ENCODE data around the gene SEL1L. TPM values are rescaled to one million over a fixed set of nuclear protein-coding genes. Genes with fewer than 3 reads are reported as not detected.

SEL1L gene
- total and polyA plus RNA-seq, 4 donors = 13.2 to 101 (median 49.2) TPM

DNA sequence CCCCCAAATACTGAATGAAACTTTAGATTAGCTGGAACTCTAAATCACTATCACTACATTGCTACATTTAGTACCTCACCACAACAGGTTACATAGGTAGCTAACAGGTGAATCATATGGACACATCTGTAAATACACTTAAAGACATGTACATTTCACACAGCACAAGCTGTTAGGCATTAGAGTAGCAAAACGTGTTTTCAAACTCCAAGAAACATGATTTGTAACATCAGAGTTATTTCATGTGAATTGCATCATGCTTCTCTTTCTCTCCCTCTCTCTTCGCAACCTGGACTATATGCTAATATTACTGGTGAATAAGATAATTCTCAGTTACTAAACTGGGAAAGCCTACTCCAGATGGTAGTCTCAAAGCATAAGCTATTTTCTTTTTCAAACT lies 4.3 kb downstream of the SEL1L start:
- Histone ChIP-seq H3K4me1 (ENCODE audit: control insufficient read depth in 5 of 5, insufficient read depth in 5 of 5, low read length in 5 of 5) (peaks cover 0 to 22% (median 4%) of the 10 kb centered on the region in 5 donors), H3K9ac (ENCODE audit: insufficient read depth in 1 of 2, low read length in 2 of 2) (no peak overlapping the region), H3K27ac (ENCODE audit: low read depth in 1 of 2, low read length in 1 of 2) (no peak overlapping the region), H3K4me3 (no peak overlapping the region), H3K36me3 (ENCODE audit: control insufficient read depth in 4 of 4, insufficient read depth in 4 of 4, low read length in 4 of 4) (peaks cover 3 to 14% (median 7%) of the 10 kb centered on the region in 4 donors), H3K27me3 (ENCODE audit: control insufficient read depth in 3 of 3, insufficient read depth in 3 of 3, low read length in 2 of 3) (no peaks in the 10 kb centered on the region), H3K9me3 (ENCODE audit: control insufficient read depth in 4 of 4, insufficient read depth in 3 of 4, low read length in 3 of 4) (no peaks in the 10 kb centered on the region)
- TF ChIP-seq, protein P1, sequence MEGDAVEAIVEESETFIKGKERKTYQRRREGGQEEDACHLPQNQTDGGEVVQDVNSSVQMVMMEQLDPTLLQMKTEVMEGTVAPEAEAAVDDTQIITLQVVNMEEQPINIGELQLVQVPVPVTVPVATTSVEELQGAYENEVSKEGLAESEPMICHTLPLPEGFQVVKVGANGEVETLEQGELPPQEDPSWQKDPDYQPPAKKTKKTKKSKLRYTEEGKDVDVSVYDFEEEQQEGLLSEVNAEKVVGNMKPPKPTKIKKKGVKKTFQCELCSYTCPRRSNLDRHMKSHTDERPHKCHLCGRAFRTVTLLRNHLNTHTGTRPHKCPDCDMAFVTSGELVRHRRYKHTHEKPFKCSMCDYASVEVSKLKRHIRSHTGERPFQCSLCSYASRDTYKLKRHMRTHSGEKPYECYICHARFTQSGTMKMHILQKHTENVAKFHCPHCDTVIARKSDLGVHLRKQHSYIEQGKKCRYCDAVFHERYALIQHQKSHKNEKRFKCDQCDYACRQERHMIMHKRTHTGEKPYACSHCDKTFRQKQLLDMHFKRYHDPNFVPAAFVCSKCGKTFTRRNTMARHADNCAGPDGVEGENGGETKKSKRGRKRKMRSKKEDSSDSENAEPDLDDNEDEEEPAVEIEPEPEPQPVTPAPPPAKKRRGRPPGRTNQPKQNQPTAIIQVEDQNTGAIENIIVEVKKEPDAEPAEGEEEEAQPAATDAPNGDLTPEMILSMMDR (IDR thresholded peaks at IDR 0.05; ENCODE audit: control extremely low read depth, extremely low read depth) = no peak
- 30 to 44% methylated on average over 2 of the region's 2 CpGs for WGBS, 2 donors
- no peak for DNase-seq
- no peak for ATAC-seq (ENCODE audit: insufficient read depth, low FRiP score)

DNA sequence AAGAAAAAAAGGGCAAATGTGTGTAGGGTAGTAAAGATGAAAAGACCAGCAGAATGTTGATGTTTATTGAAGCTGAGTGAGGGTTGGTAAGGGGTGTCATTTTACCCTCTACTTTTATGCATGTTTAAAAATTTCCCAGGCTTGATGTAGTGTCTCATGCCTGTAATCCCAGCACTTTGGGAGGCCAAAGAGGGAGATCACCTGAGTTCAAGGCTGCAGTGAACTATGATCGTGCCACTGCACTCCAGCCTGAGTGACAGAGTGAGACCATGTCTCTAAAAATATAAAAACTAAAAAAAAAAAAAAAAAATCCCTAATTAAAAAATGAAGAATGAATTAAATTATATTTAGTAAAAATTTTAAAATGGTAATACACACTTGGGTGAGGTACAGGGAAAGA lies 8.5 kb downstream of the SEL1L start:
- Histone ChIP-seq H3K27me3 (ENCODE audit: control insufficient read depth in 3 of 3, insufficient read depth in 3 of 3, low read length in 2 of 3) (no peaks in the 10 kb centered on the region), H3K4me3 (no peak overlapping the region), H3K9me3 (ENCODE audit: control insufficient read depth in 4 of 4, insufficient read depth in 3 of 4, low read length in 3 of 4) (no peaks in the 10 kb centered on the region), H3K27ac (ENCODE audit: low read depth in 1 of 2, low read length in 1 of 2) (no peak overlapping the region), H3K9ac (ENCODE audit: insufficient read depth in 1 of 2, low read length in 2 of 2) (no peak overlapping the region), H3K4me1 (ENCODE audit: control insufficient read depth in 5 of 5, insufficient read depth in 5 of 5, low read length in 5 of 5) (peaks cover 0 to 9% (median 0%) of the 10 kb centered on the region in 5 donors), H3K36me3 (ENCODE audit: control insufficient read depth in 4 of 4, insufficient read depth in 4 of 4, low read length in 4 of 4) (peaks cover 14 to 40% (median 22%) of the 10 kb centered on the region in 4 donors)
- TF ChIP-seq, protein P1 (IDR thresholded peaks at IDR 0.05; ENCODE audit: control extremely low read depth, extremely low read depth) = no peak
- ATAC-seq (ENCODE audit: insufficient read depth, low FRiP score) = no peak
- DNase-seq = no peak
- WGBS, 2 donors = 86 to 96% methylated on average over 1 of the region's 1 CpG

DNA sequence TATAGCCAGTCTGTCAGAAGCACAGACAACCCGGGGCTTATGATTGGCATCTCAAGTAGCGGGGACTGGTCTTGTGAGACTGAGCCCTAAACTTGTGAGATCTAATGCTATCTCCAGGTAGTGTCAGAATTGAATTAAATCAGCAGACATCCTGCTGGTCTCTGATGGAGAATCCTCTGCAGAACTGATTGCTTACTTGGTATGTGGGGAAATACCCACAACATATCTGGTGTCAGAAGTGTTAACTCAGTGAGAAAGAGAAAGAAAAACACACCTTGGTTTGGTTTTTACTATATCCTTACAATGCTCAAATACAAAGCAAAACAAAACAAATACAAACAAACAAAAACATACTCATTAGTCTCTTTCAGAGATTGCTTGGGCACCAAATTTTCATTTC lies 10.0 kb downstream of the SEL1L start:
- peaks cover 14 to 46% (median 23%) of the 10 kb centered on the region in 4 donors for H3K36me3 ChIP-seq (ENCODE audit: control insufficient read depth in 4 of 4, insufficient read depth in 4 of 4, low read length in 4 of 4)
- H3K27ac ChIP-seq (ENCODE audit: low read depth in 1 of 2, low read length in 1 of 2) = no peak overlapping the region
- WGBS, 2 donors = 78 to 82% methylated on average over 2 of the region's 2 CpGs

More for the DNA sequence above, 10.0 kb downstream of the SEL1L start:
- Histone ChIP-seq H3K4me1 (ENCODE audit: control insufficient read depth in 5 of 5, insufficient read depth in 5 of 5, low read length in 5 of 5) (peaks cover 0 to 22% (median 1%) of the 10 kb centered on the region in 5 donors), H3K4me3 (no peak overlapping the region), H3K9ac (ENCODE audit: insufficient read depth in 1 of 2, low read length in 2 of 2) (no peak overlapping the region), H3K9me3 (ENCODE audit: control insufficient read depth in 4 of 4, insufficient read depth in 3 of 4, low read length in 3 of 4) (no peaks in the 10 kb centered on the region), H3K27me3 (ENCODE audit: control insufficient read depth in 3 of 3, insufficient read depth in 3 of 3, low read length in 2 of 3) (no peaks in the 10 kb centered on the region)
- DNase-seq (no peak), ATAC-seq (ENCODE audit: insufficient read depth, low FRiP score) (no peak)
- TF ChIP-seq, protein P1 (IDR thresholded peaks at IDR 0.05; ENCODE audit: control extremely low read depth, extremely low read depth) = no peak

Measured in lung (tissue), 12 donors.